Right lobe of liver (tissue), 6 donors: Measurements from ENCODE around the gene CPNE1. TPM values are rescaled to one million over a fixed set of nuclear protein-coding genes. Genes with fewer than 3 reads are reported as not detected.

ENCODE experiments used
- ATAC-seq, 4 donors: fragments of 200-7000 bp; cut with Tn5 transposase; one replicate each; pipeline ENCODE4 v1.9.1; 2020; ENCODE audit warnings: mild to moderate bottlenecking in 4 of 4, moderate library complexity in 4 of 4
- DNase-seq, 3 donors: peaks; one replicate each; pipeline ENCODE4 v3.0.0-alpha.2; 2020
- H3K27ac ChIP-seq, 3 donors: fragments of 200-600 bp; one replicate each; pipeline ENCODE4 v1.8.0; 2022
- H3K27me3 ChIP-seq, 2 donors: fragments of 200-600 bp; one replicate each; pipeline ENCODE4 v1.8.0; 2022
- H3K36me3 ChIP-seq, 4 donors: fragments of 200-600 bp; sonication (generic) in 1 of 4; one replicate each; pipeline versions ENCODE4 v1.5.1 to v1.8.0; 2017 to 2022; ENCODE audit warnings: control low read depth in 1 of 4
- H3K4me1 ChIP-seq, 4 donors: fragments of 200-600 bp; sonication (generic) in 1 of 4; one replicate each; pipeline versions ENCODE4 v1.5.1 to v1.8.0; 2017 to 2022; ENCODE audit warnings: control low read depth in 1 of 4
- H3K4me3 ChIP-seq, 3 donors: fragments of 200-600 bp; one replicate each; pipeline ENCODE4 v1.8.0; 2022
- H3K9me3 ChIP-seq, 4 donors: fragments of 200-600 bp; sonication (generic) in 1 of 4; one replicate each; pipeline versions ENCODE4 v1.5.1 to v1.8.0; 2017 to 2022; ENCODE audit warnings: control low read depth in 1 of 4
- POLR2A ChIP-seq: fragments of 450-650 bp; IDR thresholded peaks from one replicate; pipeline ENCODE4 v1.6.1; 2017; ENCODE audit warnings: antibody characterized with exemption, mild to moderate bottlenecking
- WGBS: methylation state at CpG from one replicate; pipeline ENCODE4 v1.1.6; 2018; ENCODE audit warnings: low coverage, low lambda C conversion rate; ENCODE audit not compliant: insufficient coverage; ENCODE audit errors: missing lambda C conversion rate; 5-methylcytosine and 5-hydroxymethylcytosine counted together
- intact Hi-C, 2 donors: fragments of 100-400 bp; cut with DNase I; formaldehyde crosslinking; loops; one replicate each; pipeline versions ENCODE4 v1.11.2 to v1.14.1; 2022
- total RNA-seq, 6 experiments: library from RNA; depleted of rRNA in 2 of 6; stranded (reverse); fragments of >200 nt in 2 of 6; fragmentation: NEBNext Ultra II Directional in 3 of 6; extraction: Animal tissue kit (Norgen Biotek cat#: 25700) in 3 of 6; gene quantifications; one replicate each; pipeline versions ENCODE4 v1.1.0 to v1.2.4, GENCODE V29; 2016 to 2023
- TF ChIP-seq, protein P1 (sequence below), 4 donors: fragments of 200-600 bp in 3 of 4; fragments of 450-650 bp in 1 of 4; IDR thresholded peaks; one replicate each; pipeline versions ENCODE4 v1.5.1 to v1.8.0; 2016 to 2022; ENCODE audit warnings: antibody characterized with exemption in 4 of 4, mild to moderate bottlenecking in 2 of 4
- donor health status: DM: no; HTN: yes; CAD: no.
- donor health status: DM: no; HTN: no; CAD: no.
- donor health status: DM: no; HTN: no; CAD: no.
- donor health status: DM: no; HTN: yes; CAD: no.
- donor health status: DM: no; HTN: yes; CAD: no.

CPNE1 gene
- total RNA-seq, 6 experiments from 2014 or later: 35.5 to 72.0 (median 53.3) TPM

- WGBS: 80% methylated on average over 12 of the region's 14 CpGs
- H3K36me3 ChIP-seq: no peaks in the 10 kb centered on the region
- TF ChIP-seq POLR2A: no peak
- TF ChIP-seq, protein P1, sequence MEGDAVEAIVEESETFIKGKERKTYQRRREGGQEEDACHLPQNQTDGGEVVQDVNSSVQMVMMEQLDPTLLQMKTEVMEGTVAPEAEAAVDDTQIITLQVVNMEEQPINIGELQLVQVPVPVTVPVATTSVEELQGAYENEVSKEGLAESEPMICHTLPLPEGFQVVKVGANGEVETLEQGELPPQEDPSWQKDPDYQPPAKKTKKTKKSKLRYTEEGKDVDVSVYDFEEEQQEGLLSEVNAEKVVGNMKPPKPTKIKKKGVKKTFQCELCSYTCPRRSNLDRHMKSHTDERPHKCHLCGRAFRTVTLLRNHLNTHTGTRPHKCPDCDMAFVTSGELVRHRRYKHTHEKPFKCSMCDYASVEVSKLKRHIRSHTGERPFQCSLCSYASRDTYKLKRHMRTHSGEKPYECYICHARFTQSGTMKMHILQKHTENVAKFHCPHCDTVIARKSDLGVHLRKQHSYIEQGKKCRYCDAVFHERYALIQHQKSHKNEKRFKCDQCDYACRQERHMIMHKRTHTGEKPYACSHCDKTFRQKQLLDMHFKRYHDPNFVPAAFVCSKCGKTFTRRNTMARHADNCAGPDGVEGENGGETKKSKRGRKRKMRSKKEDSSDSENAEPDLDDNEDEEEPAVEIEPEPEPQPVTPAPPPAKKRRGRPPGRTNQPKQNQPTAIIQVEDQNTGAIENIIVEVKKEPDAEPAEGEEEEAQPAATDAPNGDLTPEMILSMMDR (IDR thresholded peaks at IDR 0.05): no peak
- no peaks in the 10 kb centered on the region for H3K27me3 ChIP-seq
- no peaks in the 10 kb centered on the region for H3K9me3 ChIP-seq
- no peak overlapping the region for H3K27ac ChIP-seq
- DNase-seq: no peak
- H3K4me1 ChIP-seq: no peaks in the 10 kb centered on the region
- ATAC-seq: no peak
- intact Hi-C loops: no loop called here
- H3K4me3 ChIP-seq: no peak overlapping the region
Measured at GRCh38 chr20:35588397-35588796, 76.3 kb downstream of the CPNE1 start.

DNA sequence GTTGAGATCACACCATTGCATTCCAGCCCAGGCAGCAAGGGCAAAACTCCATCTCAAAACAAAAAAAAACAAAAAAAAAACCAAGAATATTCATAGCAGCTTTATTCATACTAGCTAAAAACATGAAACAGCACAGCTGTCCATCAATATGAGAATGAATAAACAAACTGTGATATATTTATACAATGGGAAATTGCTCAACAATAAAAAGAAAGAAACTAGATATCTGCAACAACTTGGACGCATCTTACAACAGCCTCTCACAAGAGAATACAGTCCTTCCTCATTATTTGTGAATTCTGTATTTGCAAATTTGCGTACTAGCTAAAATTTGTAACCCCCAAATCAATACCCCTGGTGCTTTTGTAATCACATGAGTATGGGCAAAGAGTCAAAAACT lies 77.3 kb downstream of the CPNE1 start:
- Histone ChIP-seq H3K4me1 (no peaks in the 10 kb centered on the region), H3K36me3 (no peaks in the 10 kb centered on the region), H3K27me3 (no peaks in the 10 kb centered on the region), H3K4me3 (no peak overlapping the region), H3K27ac (no peak overlapping the region), H3K9me3 (no peaks in the 10 kb centered on the region)
- 28% methylated on average over 2 of the region's 2 CpGs for WGBS
- no peak for TF ChIP-seq POLR2A
- TF ChIP-seq, protein P1 (IDR thresholded peaks at IDR 0.05): no peak
- intact Hi-C loops: no loop called here
- ATAC-seq (no peak), DNase-seq (no peak)

DNA sequence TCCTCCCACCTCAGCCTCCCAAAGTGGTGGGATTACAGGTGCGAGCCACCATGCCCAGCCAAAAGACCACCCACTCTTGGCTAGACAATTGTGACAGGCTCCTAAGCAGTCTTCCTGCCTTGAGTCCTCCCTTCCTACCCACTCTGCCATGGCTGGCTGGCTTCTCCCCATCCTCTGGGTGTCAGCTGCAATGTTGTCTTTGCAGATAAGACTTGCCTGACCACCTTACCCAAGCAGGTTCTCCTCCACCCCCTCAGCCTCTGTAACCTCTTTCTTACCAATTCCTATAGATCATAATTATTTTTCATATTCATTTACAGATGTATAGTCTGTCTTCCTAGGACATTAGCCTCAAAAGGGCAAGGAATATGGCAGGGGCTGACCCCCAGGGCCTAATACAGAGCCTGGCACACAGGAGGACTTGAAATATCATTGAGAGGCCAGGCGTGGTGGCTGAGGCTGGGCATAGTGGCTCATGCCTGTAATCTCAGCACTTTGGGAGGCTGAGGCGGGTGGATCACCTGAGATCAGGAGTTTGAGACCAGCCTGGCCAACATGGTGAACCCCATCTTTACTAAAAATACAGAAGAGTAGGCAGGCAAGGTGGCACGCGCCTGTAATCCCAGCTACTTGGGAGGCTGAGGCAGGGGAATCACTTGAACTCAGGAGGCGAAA lies 77.8 kb downstream of the CPNE1 start:
- no peaks in the 10 kb centered on the region for H3K9me3 ChIP-seq
- 89% methylated on average over 4 of the region's 6 CpGs for WGBS
- TF ChIP-seq, protein P1 (IDR thresholded peaks at IDR 0.05): no peak
- TF ChIP-seq POLR2A: no peak
- ATAC-seq (no peak), DNase-seq (no peak)
- H3K27ac ChIP-seq: no peak overlapping the region
- no peaks in the 10 kb centered on the region for H3K4me1 ChIP-seq
- no peak overlapping the region for H3K4me3 ChIP-seq
- no peaks in the 10 kb centered on the region for H3K36me3 ChIP-seq
- intact Hi-C loops: no loop called here
- no peaks in the 10 kb centered on the region for H3K27me3 ChIP-seq

GRCh38 chr20:35583636-35584560 lies 80.8 kb downstream of the CPNE1 start:
- WGBS: 73% methylated on average over 8 of the region's 18 CpGs
- intact Hi-C loops: no loop called here
- ATAC-seq (peak in 1 of 4 donors; percentile 30), DNase-seq (no peak)
- no peak overlapping the region for H3K4me3 ChIP-seq
- no peaks in the 10 kb centered on the region for H3K4me1 ChIP-seq
- TF ChIP-seq, protein P1 (IDR thresholded peaks at IDR 0.05): no peak
- TF ChIP-seq POLR2A: no peak
- no peaks in the 10 kb centered on the region for H3K27me3 ChIP-seq
- no peak overlapping the region for H3K27ac ChIP-seq
- H3K36me3 ChIP-seq: no peaks in the 10 kb centered on the region
- H3K9me3 ChIP-seq: no peaks in the 10 kb centered on the region
